Measurements from ENCODE around the gene MRPS35. TPM values are rescaled to one million over a fixed set of nuclear protein-coding genes. Genes with fewer than 3 reads are reported as not detected.
A peak's percentile ranks its signal among the peaks of the same experiment; 100 is the strongest.
"Not testable (repeated sequence)": the region's sequence is repeated elsewhere in the genome, so short reads cannot be mapped to it uniquely, and the experiment has no call there.

MRPS35 gene
- total RNA-seq, 1 experiment from 2014 or later = 43.5 TPM

GRCh38 chr12:27732281-27732680, 21.6 kb downstream of the MRPS35 start:
- ATAC-seq (peak; percentile 99), DNase-seq (ENCODE audit: low spot score) (peak; percentile 34)
- CTCF ChIA-PET = interaction anchor here (1.1 to 2.1 kb wide), 6 partner anchors 18 to 209 kb away, joined by 3 to 9 read pairs (median 4); no protein-coding TSS in a partner anchor
- Mint-ChIP-seq H3K27ac (no peak overlapping the region), H3K4me1 (no peaks in the 10 kb centered on the region), H3K9me3 (no peaks in the 10 kb centered on the region), H3K36me3 (peaks cover 28% of the 10 kb centered on the region), H3K27me3 (ENCODE audit: low read depth) (no peaks in the 10 kb centered on the region), H3K4me3 (no peak overlapping the region)
- no peak for TF ChIP-seq ZNF121 (CRISPR knock-in tag; IDR thresholded peaks at IDR 0.05)
- no peak for TF ChIP-seq ARID4B (CRISPR knock-in tag; IDR thresholded peaks at IDR 0.05; ENCODE audit: borderline replicate concordance)
- no peak for TF ChIP-seq ERG (CRISPR knock-in tag; IDR thresholded peaks at IDR 0.05)
- TF ChIP-seq ESRRA (CRISPR knock-in tag; IDR thresholded peaks at IDR 0.05; ENCODE audit: borderline replicate concordance) = peak; percentile 88; the same call in 1 of the 2 replicates
- no peak for TF ChIP-seq ZNF416 (CRISPR knock-in tag; IDR thresholded peaks at IDR 0.05)
- no peak for TF ChIP-seq ZNF263 (CRISPR knock-in tag; IDR thresholded peaks at IDR 0.05; ENCODE audit: low read depth)
- POLR2A ChIA-PET = no interaction called here

GRCh38 chr12:27733052-27733656, 22.5 kb downstream of the MRPS35 start:
- no peak for TF ChIP-seq ATF2 (CRISPR knock-in tag; IDR thresholded peaks at IDR 0.05; ENCODE audit: borderline replicate concordance, low read depth)
- peak; percentile 49; the same call in 1 of the 2 replicates for TF ChIP-seq CTCF (IDR thresholded peaks at IDR 0.05)
- no peak for TF ChIP-seq ATF1 (CRISPR knock-in tag; IDR thresholded peaks at IDR 0.05)
- Mint-ChIP-seq H3K27me3 (ENCODE audit: low read depth) (no peaks in the 10 kb centered on the region), H3K4me3 (no peak overlapping the region), H3K27ac (no peak overlapping the region), H3K36me3 (peaks cover 29% of the 10 kb centered on the region), H3K4me1 (no peaks in the 10 kb centered on the region), H3K9me3 (no peaks in the 10 kb centered on the region)
- ATAC-seq (no peak), DNase-seq (ENCODE audit: low spot score) (no peak)
- CTCF ChIA-PET = interaction anchor here (0.9 to 2.1 kb wide), 9 partner anchors 18 to 441 kb away, joined by 3 to 9 read pairs (median 4); partner anchors contain the start of genes KLHL42 and MANSC4
- POLR2A ChIA-PET = no interaction called here

- no peaks in the 10 kb centered on the region for H3K9me3 Mint-ChIP-seq
- H3K36me3 Mint-ChIP-seq = peaks cover 29% of the 10 kb centered on the region
- TF ChIP-seq SP1 (CRISPR knock-in tag; conservative IDR thresholded peaks at IDR 0.05) (no peak), RELA (CRISPR knock-in tag; IDR thresholded peaks at IDR 0.05; ENCODE audit: borderline replicate concordance) (no peak), TCF7 (CRISPR knock-in tag; IDR thresholded peaks at IDR 0.05; ENCODE audit: low read depth) (no peak), JAZF1 (CRISPR knock-in tag; IDR thresholded peaks at IDR 0.05) (no peak)
- H3K4me3 Mint-ChIP-seq = no peak overlapping the region
- no peaks in the 10 kb centered on the region for H3K27me3 Mint-ChIP-seq (ENCODE audit: low read depth)
- ChIA-PET CTCF (interaction anchor here (0.7 to 2.1 kb wide), 9 partner anchors 22 to 1250 kb away, joined by 3 to 9 read pairs (median 4); partner anchors contain the start of genes KLHL42 and MANSC4), POLR2A (no interaction called here)
- DNase-seq (ENCODE audit: low spot score) = no peak
- H3K4me1 Mint-ChIP-seq = no peaks in the 10 kb centered on the region
- no peak overlapping the region for H3K27ac Mint-ChIP-seq
- no peak for ATAC-seq
Measured at GRCh38 chr12:27733791-27734190, 23.2 kb downstream of the MRPS35 start.

- CTCF ChIA-PET = interaction anchor here (0.7 to 2.1 kb wide), 2 partner anchors 207 to 1249 kb away, joined by 3 to 9 read pairs; no protein-coding TSS in a partner anchor
Measured at GRCh38 chr12:27734321-27734720, 23.7 kb downstream of the MRPS35 start.

More at GRCh38 chr12:27734321-27734720, 23.7 kb downstream of the MRPS35 start:
- POLR2A ChIA-PET; H3K4me1 Mint-ChIP-seq; ATAC-seq; DNase-seq (ENCODE audit: low spot score); H3K4me3 Mint-ChIP-seq; H3K27ac Mint-ChIP-seq; H3K9me3 Mint-ChIP-seq; H3K27me3 Mint-ChIP-seq (ENCODE audit: low read depth): not testable (repeated sequence)
- H3K36me3 Mint-ChIP-seq = peaks cover 29% of the 10 kb centered on the region

Data from WTC11 (cell line).